Caco-2 (cell line): ENCODE measurements around the gene MAN2A1. TPM values are rescaled to one million over a fixed set of nuclear protein-coding genes. Genes with fewer than 3 reads are reported as not detected.

Source experiments
- BruUV-seq: library from RNA; stranded (reverse); fragments of 400-500 nt; replicated peaks from 2 replicates; lab custom pipeline; 2021; lab: Mats Ljungman, UMichigan
- CTCF ChIA-PET: fragments of 300-600 bp; sonication (Branson Sonifier 250); formaldehyde crosslinking; loops from one replicate; lab custom pipeline; 2022; ENCODE audit warnings: antibody characterized with exemption; lab: Charles Lee
- POLR2A ChIA-PET: fragments of 300-600 bp; sonication (Branson Sonifier 250); formaldehyde crosslinking; loops from one replicate; lab custom pipeline; 2022; ENCODE audit warnings: antibody characterized with exemption; lab: Charles Lee
- DNase-seq, 2 experiments: peaks; one replicate each; pipeline versions ENCODE4 v3.0.0 to v3.0.0-alpha.2; 2020 to 2022
- H3K27me3 ChIP-seq: replicated peaks from 2 replicates; pipeline ENCODE4 v1.6.0; 2011; ENCODE audit warnings: low read length; ENCODE audit not compliant: control insufficient read depth, insufficient read depth
- H3K36me3 ChIP-seq: 2 replicates; pipeline ENCODE4 v1.5.1; 2011; ENCODE audit warnings: low read length; ENCODE audit not compliant: control insufficient read depth, insufficient read depth
- H3K4me1 ChIP-seq: fragments of 250-450 bp; sonication (Bioruptor Pico); 2 replicates; pipeline ENCODE4 v1.5.1; 2020; ENCODE audit warnings: mild to moderate bottlenecking
- H3K4me3 ChIP-seq: 2 replicates; pipeline ENCODE4 v1.5.1; 2011; ENCODE audit warnings: low read depth, mild to moderate bottlenecking, control low read depth, low read length
- H3K9me3 ChIP-seq: fragments of 250-450 bp; sonication (Bioruptor Pico); 2 replicates; pipeline ENCODE4 v1.5.1; 2020; ENCODE audit warnings: mild to moderate bottlenecking, moderate library complexity
- H3K27ac Mint-ChIP-seq: one replicate; pipeline ENCODE4 v1.8.0; 2022; ENCODE audit warnings: mixed read lengths; ENCODE audit not compliant: unreplicated experiment
- H3K27me3 Mint-ChIP-seq: one replicate; pipeline ENCODE4 v1.8.0; 2022; ENCODE audit warnings: mixed read lengths; ENCODE audit not compliant: insufficient read depth, unreplicated experiment
- H3K36me3 Mint-ChIP-seq: one replicate; pipeline ENCODE4 v1.8.0; 2022; ENCODE audit warnings: mild to moderate bottlenecking, mixed read lengths; ENCODE audit not compliant: insufficient read depth, unreplicated experiment
- H3K4me1 Mint-ChIP-seq: one replicate; pipeline ENCODE4 v1.8.0; 2022; ENCODE audit warnings: low read depth, mixed read lengths; ENCODE audit not compliant: unreplicated experiment
- H3K4me3 Mint-ChIP-seq: one replicate; pipeline ENCODE4 v1.8.0; 2022; ENCODE audit warnings: mild to moderate bottlenecking, moderate library complexity, mixed read lengths; ENCODE audit not compliant: unreplicated experiment
- H3K9me3 Mint-ChIP-seq: one replicate; pipeline ENCODE4 v1.8.0; 2022; ENCODE audit warnings: mixed read lengths; ENCODE audit not compliant: unreplicated experiment
- CTCF ChIP-seq, 2 experiments: fragments of 200-600 bp in 1 of 2; IDR thresholded peaks; 1 replicate in 1 of 2; 2 replicates in 1 of 2; pipeline versions ENCODE4 v1.5.1 to v1.8.0; 2011 to 2022; ENCODE audit warnings: antibody characterized with exemption in 1 of 2, control low read depth in 1 of 2, inconsistent platforms in 1 of 2, low read depth in 1 of 2, low read length in 1 of 2, mild to moderate bottlenecking in 1 of 2, moderate library complexity in 1 of 2; ENCODE audit not compliant: insufficient read depth in 1 of 2, severe bottlenecking in 1 of 2, unreplicated experiment in 1 of 2
- intact Hi-C: fragments of 100-400 bp; cut with micrococcal nuclease; formaldehyde crosslinking; loops from one replicate; pipeline ENCODE4 v1.10.0; 2022; ENCODE audit not compliant: unreplicated experiment
- total RNA-seq: library from RNA; stranded (reverse); gene quantifications from 2 replicates; pipeline ENCODE4 v1.2.3, GENCODE V29; 2022

MAN2A1 gene
- total RNA-seq, 1 experiment from 2014 or later, result 57.3 TPM

- H3K4me1 ChIP-seq, result no peaks in the 10 kb centered on the region
- Mint-ChIP-seq H3K36me3 (no peaks in the 10 kb centered on the region), H3K4me3 (no peak overlapping the region), H3K27me3 (peaks cover 3% of the 10 kb centered on the region), H3K9me3 (no peaks in the 10 kb centered on the region), H3K27ac (no peak overlapping the region), H3K4me1 (peaks cover 7% of the 10 kb centered on the region)
- ChIA-PET CTCF (interaction anchor here (1.1 kb wide), 1 partner anchor 20 kb away, joined by 3 read pairs; no protein-coding TSS in a partner anchor), POLR2A (no interaction called here)
- no peaks in the 10 kb centered on the region for H3K36me3 ChIP-seq
- no peak for DNase-seq
- no TSS peak for BruUV-seq
- intact Hi-C loops, result no loop called here
- no peaks in the 10 kb centered on the region for H3K9me3 ChIP-seq
- no peaks in the 10 kb centered on the region for H3K27me3 ChIP-seq
- no peak overlapping the region for H3K4me3 ChIP-seq
- TF ChIP-seq CTCF (IDR thresholded peaks at IDR 0.05; ENCODE audit: insufficient read depth in 1 of 2, low read depth in 1 of 2, low read length in 1 of 2, severe bottlenecking in 1 of 2, unreplicated experiment in 1 of 2), result no peak
These were observed 18.6 kb upstream of the MAN2A1 start for GRCh38 chr5:109671136-109671535.

GRCh38 chr5:109674596-109674995 is 15.1 kb upstream of the MAN2A1 start:
- Histone ChIP-seq H3K27me3 (no peaks in the 10 kb centered on the region), H3K4me3 (no peak overlapping the region), H3K36me3 (no peaks in the 10 kb centered on the region), H3K4me1 (no peaks in the 10 kb centered on the region), H3K9me3 (no peaks in the 10 kb centered on the region)
- no peaks in the 10 kb centered on the region for H3K36me3 Mint-ChIP-seq
- no peak overlapping the region for H3K27ac Mint-ChIP-seq
- peaks cover 4% of the 10 kb centered on the region for H3K27me3 Mint-ChIP-seq
- intact Hi-C loops, result no loop called here
- BruUV-seq, result no TSS peak
- TF ChIP-seq CTCF (IDR thresholded peaks at IDR 0.05; ENCODE audit: insufficient read depth in 1 of 2, low read depth in 1 of 2, low read length in 1 of 2, severe bottlenecking in 1 of 2, unreplicated experiment in 1 of 2), result no peak
- no peak for DNase-seq
- CTCF ChIA-PET, result no interaction called here
- no peaks in the 10 kb centered on the region for H3K9me3 Mint-ChIP-seq
- POLR2A ChIA-PET, result no interaction called here
- H3K4me3 Mint-ChIP-seq, result no peak overlapping the region
- peaks cover 8% of the 10 kb centered on the region for H3K4me1 Mint-ChIP-seq

- Mint-ChIP-seq H3K4me3 (no peak overlapping the region), H3K9me3 (no peaks in the 10 kb centered on the region), H3K36me3 (no peaks in the 10 kb centered on the region), H3K27ac (no peak overlapping the region), H3K27me3 (peaks cover 4% of the 10 kb centered on the region), H3K4me1 (peaks cover 11% of the 10 kb centered on the region)
- Histone ChIP-seq H3K27me3 (no peaks in the 10 kb centered on the region), H3K36me3 (no peaks in the 10 kb centered on the region), H3K4me3 (no peak overlapping the region), H3K4me1 (no peaks in the 10 kb centered on the region; the same call in 1 of the 2 replicates), H3K9me3 (no peaks in the 10 kb centered on the region)
- no peak for DNase-seq
- TF ChIP-seq CTCF (IDR thresholded peaks at IDR 0.05; ENCODE audit: insufficient read depth in 1 of 2, low read depth in 1 of 2, low read length in 1 of 2, severe bottlenecking in 1 of 2, unreplicated experiment in 1 of 2), result no peak
- BruUV-seq, result no TSS peak
- ChIA-PET CTCF (no interaction called here), POLR2A (no interaction called here)
- intact Hi-C loops, result no loop called here
These were observed 12.8 kb upstream of the MAN2A1 start for GRCh38 chr5:109676920-109677319.
